GM23248 (cell line): ENCODE measurements around the gene BCL11B. TPM values are rescaled to one million over a fixed set of nuclear protein-coding genes. Genes with fewer than 3 reads are reported as not detected.

Experiments
- DNase-seq: peaks from one replicate; pipeline ENCODE4 v3.0.0-alpha.2; 2015
- H2AFZ ChIP-seq: fragments of 200-600 bp; sonication (generic); 2 replicates; pipeline ENCODE4 v1.6.1; 2016; ENCODE audit warnings: antibody characterized with exemption
- H3F3A ChIP-seq: fragments of 200-600 bp; sonication (generic); 2 replicates; pipeline ENCODE4 v1.6.1; 2016; ENCODE audit warnings: mild to moderate bottlenecking, antibody characterized with exemption, mixed run types; ENCODE audit not compliant: insufficient read depth
- H3K27ac ChIP-seq: fragments of 200-600 bp; sonication (generic); 2 replicates; pipeline ENCODE4 v1.5.1; 2016; ENCODE audit warnings: mild to moderate bottlenecking
- H3K27me3 ChIP-seq: fragments of 200-600 bp; sonication (generic); replicated peaks from 2 replicates; pipeline ENCODE4 v1.6.1; 2016; ENCODE audit warnings: mild to moderate bottlenecking; ENCODE audit not compliant: insufficient read depth
- H3K36me3 ChIP-seq: fragments of 200-600 bp; sonication (generic); 2 replicates; pipeline ENCODE4 v1.6.1; 2016; ENCODE audit warnings: low read depth, mild to moderate bottlenecking
- H3K4me1 ChIP-seq: fragments of 200-600 bp; sonication (generic); 2 replicates; pipeline ENCODE4 v1.6.1; 2016; ENCODE audit warnings: mild to moderate bottlenecking; ENCODE audit not compliant: insufficient read depth
- H3K4me2 ChIP-seq: fragments of 200-600 bp; sonication (generic); one replicate; pipeline ENCODE4 v1.6.1; 2016; ENCODE audit warnings: mild to moderate bottlenecking; ENCODE audit not compliant: unreplicated experiment
- H3K4me3 ChIP-seq: fragments of 200-600 bp; sonication (generic); 2 replicates; pipeline ENCODE4 v1.5.1; 2016; ENCODE audit warnings: mild to moderate bottlenecking
- H3K79me2 ChIP-seq: fragments of 200-600 bp; sonication (generic); 2 replicates; pipeline ENCODE4 v1.6.1; 2016; ENCODE audit warnings: mild to moderate bottlenecking; ENCODE audit not compliant: insufficient read depth
- H3K9ac ChIP-seq: fragments of 200-600 bp; sonication (generic); 2 replicates; pipeline ENCODE4 v1.6.1; 2016; ENCODE audit warnings: mild to moderate bottlenecking
- H3K9me2 ChIP-seq: fragments of 200-600 bp; sonication (generic); 2 replicates; pipeline ENCODE4 v1.6.1; 2016; ENCODE audit warnings: mixed run types, mild to moderate bottlenecking, moderate library complexity; ENCODE audit not compliant: insufficient read depth
- H3K9me3 ChIP-seq: fragments of 200-600 bp; sonication (generic); one replicate; pipeline ENCODE4 v1.6.1; 2017; ENCODE audit warnings: low read depth
- H4K20me1 ChIP-seq: fragments of 200-600 bp; sonication (generic); 2 replicates; pipeline ENCODE4 v1.6.0; 2016; ENCODE audit not compliant: insufficient read depth
- EZH2 ChIP-seq: fragments of 200-600 bp; sonication (generic); IDR thresholded peaks from 2 replicates; pipeline ENCODE4 v1.6.1; 2018; ENCODE audit warnings: antibody characterized with exemption, mild to moderate bottlenecking; ENCODE audit not compliant: insufficient read depth, poor library complexity, severe bottlenecking
- EZH2phosphoT487 ChIP-seq: fragments of 200-600 bp; sonication (generic); IDR thresholded peaks from 2 replicates; pipeline ENCODE4 v1.6.1; 2018; ENCODE audit warnings: antibody characterized with exemption, moderate library complexity, mild to moderate bottlenecking, low read depth; ENCODE audit not compliant: insufficient read depth
- WGBS, 2 experiments: methylation state at CpG; one replicate each; pipeline ENCODE4 v1.1.6; 2015 to 2017; ENCODE audit warnings: low lambda C conversion rate in 2 of 2, low coverage in 1 of 2; ENCODE audit errors: missing lambda C conversion rate in 2 of 2; 5-methylcytosine and 5-hydroxymethylcytosine counted together
- in situ Hi-C: fragments of 300-500 bp; cut with MboI; formaldehyde crosslinking; loops from 2 replicates; pipeline ENCODE4 v1.15.0; 2020
- polyA plus RNA-seq: library from polyadenylated mRNA; unstranded; fragments of >200 nt; fragmentation: Nextera tagmentation; extraction: Ambion mirVana; gene quantifications from 2 replicates; pipeline ENCODE4 v1.2.1, GENCODE V29; 2016
- total RNA-seq: library from RNA; depleted of rRNA; stranded (reverse); fragments of >200 nt; shearing (Covaris generic); gene quantifications from 2 replicates; pipeline ENCODE4 v1.2.3, GENCODE V29; 2014

The BCL11B gene
- total and polyA plus RNA-seq, 2 experiments from 2014 or later = not detected

DNA sequence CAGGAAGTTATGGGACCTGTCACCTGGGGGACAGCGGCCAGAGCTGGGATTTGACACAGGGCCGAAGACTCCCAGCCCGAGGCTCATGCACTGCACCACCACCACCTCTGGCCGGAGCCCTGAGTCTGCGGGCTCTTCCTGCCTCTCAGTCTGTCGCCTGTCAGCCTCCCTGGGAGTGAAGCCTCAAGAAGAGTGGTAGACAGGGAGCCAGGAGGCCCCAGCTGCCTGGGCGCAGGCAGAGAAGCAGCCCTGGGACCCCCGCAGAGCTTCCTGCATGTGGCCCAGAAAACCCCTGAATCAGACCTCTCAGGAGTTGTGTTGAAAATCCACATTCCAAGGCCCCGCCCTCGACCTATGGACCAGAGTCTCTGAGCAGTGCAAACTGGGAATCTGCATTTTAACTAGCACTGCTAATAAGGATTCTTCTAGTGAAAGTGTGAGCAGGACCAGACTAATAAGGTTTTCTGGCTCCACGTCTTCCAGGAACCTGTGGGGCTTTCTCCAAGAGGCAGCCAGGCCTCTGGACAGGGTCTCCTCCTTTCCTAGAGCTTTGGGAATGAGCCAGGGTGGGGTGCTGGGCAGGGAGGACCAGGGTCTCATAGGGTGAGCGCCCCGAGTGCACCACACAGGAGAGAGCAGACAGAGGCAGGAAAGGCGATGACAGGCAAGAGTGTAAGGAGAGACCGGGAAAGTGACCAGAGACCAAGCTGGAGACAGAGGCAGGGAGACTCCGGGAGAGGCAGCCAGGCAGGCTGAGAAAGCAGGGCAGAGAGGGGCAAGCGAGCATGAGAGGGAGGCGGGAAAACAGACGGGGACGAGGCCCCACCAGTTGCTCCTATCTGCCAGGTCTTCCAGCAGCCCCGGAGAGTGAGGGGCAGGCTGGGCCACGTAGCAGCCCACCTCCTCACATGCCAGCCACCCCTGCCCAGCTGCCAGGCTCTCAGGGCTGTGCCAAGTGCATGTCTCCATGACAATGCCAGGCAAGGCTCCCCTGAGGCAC, 112.4 kb downstream of the BCL11B start:
- Histone ChIP-seq H3K4me1 (no peaks in the 10 kb centered on the region), H3K4me3 (no peak overlapping the region), H3K9ac (no peak overlapping the region), H3K27me3 (no peaks in the 10 kb centered on the region), H3K4me2 (no peak overlapping the region), H3K27ac (no peak overlapping the region), H3K9me2 (no peaks in the 10 kb centered on the region), H3F3A (no peaks in the 10 kb centered on the region), H3K9me3 (no peaks in the 10 kb centered on the region), H3K36me3 (no peaks in the 10 kb centered on the region), H3K79me2 (no peaks in the 10 kb centered on the region), H4K20me1 (no peaks in the 10 kb centered on the region), H2AFZ (no peak overlapping the region)
- in situ Hi-C loops = no loop called here
- TF ChIP-seq EZH2phosphoT487 = no peak
- TF ChIP-seq EZH2 = no peak
- no peak for DNase-seq
- 60 to 66% methylated on average over 22 of the region's 22 CpGs for WGBS, 2 experiments

DNA sequence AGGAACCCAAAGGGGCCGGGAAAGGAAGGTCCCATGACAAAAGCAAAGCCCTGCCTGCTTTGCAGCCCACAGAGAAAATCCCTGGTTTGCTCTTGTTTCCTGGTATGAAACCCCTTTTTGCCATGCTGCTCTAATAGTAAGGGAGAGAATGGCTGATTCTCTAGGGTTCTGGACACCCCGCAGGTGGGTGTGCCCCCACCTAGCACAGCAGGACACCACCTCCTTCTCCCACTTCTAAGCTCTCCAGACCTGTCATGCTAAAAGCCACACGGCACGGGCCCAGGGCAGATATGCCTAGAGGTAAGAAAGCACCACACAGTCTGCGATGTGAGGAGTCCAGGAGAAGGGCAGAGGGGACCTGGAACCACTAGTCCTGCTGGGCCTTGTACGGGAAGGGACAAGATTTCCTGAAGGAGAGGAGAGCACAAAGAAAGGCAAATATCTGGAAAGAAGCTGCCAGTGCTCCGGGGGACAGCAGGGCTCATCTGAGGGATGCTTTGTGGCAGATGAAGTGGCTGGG, 113.3 kb downstream of the BCL11B start:
- Histone ChIP-seq H3K4me1 (no peaks in the 10 kb centered on the region), H3F3A (no peaks in the 10 kb centered on the region), H3K9me3 (no peaks in the 10 kb centered on the region), H2AFZ (no peak overlapping the region), H3K79me2 (no peaks in the 10 kb centered on the region), H3K36me3 (no peaks in the 10 kb centered on the region), H3K4me2 (no peak overlapping the region), H3K9me2 (no peaks in the 10 kb centered on the region), H3K27me3 (no peaks in the 10 kb centered on the region), H4K20me1 (no peaks in the 10 kb centered on the region), H3K4me3 (no peak overlapping the region), H3K27ac (no peak overlapping the region), H3K9ac (no peak overlapping the region)
- TF ChIP-seq EZH2 (no peak), EZH2phosphoT487 (no peak)
- no peak for DNase-seq
- in situ Hi-C loops = no loop called here
- 57 to 60% methylated on average over 7 of the region's 7 CpGs for WGBS, 2 experiments

DNA sequence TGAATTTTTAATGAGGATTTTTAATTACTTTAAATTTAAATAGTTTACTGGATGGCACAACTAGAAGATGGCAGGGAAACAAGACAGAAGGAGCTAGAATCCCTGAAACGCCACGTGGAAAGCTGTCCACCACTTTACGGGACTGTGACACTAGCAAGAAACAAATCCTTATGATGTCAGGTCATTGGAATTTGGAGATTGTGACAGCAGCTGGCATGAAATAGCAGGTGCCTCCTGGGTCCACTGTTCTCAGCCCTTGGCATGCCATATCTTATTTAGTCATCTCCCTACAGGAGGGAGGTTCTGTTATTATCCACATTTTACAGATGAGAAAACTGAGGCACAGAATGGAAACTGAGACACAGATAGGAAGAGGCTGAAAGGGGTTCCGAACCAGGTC, 113.8 kb downstream of the BCL11B start:
- Histone ChIP-seq H3F3A (no peaks in the 10 kb centered on the region), H3K36me3 (no peaks in the 10 kb centered on the region), H3K79me2 (no peaks in the 10 kb centered on the region), H3K27ac (no peak overlapping the region), H3K9me3 (no peaks in the 10 kb centered on the region), H3K9me2 (no peaks in the 10 kb centered on the region), H3K27me3 (no peaks in the 10 kb centered on the region), H3K4me1 (no peaks in the 10 kb centered on the region), H3K4me3 (no peak overlapping the region), H3K4me2 (no peak overlapping the region), H2AFZ (no peak overlapping the region), H4K20me1 (no peaks in the 10 kb centered on the region), H3K9ac (no peak overlapping the region)
- no peak for DNase-seq
- TF ChIP-seq EZH2phosphoT487 (no peak), EZH2 (no peak)
- WGBS, 2 experiments = 73 to 78% methylated on average over 4 of the region's 4 CpGs
- in situ Hi-C loops = no loop called here

DNA sequence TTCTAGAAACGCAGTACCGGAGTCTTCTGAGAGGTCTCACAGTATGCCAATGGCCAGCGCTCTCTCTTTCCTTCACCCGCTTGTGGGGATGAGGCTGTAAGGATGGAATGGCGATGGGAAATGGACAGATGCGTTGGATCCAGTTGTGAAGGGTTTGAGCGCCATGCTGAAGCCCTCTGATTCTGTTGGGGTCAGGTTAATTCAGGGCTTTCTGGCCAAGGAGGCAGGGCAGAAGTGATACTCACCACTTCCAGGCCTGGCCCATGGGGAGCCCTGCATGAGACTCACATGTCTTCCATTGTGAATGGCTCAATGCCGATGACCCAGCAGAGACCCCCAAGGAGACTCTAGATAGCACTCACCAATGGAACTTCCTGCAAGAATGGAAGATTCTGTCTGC, 114.3 kb downstream of the BCL11B start:
- TF ChIP-seq EZH2 = no peak
- TF ChIP-seq EZH2phosphoT487 = no peak
- Histone ChIP-seq H3K4me3 (no peak overlapping the region), H3K4me2 (no peak overlapping the region), H3F3A (no peaks in the 10 kb centered on the region), H3K9ac (no peak overlapping the region), H3K9me2 (no peaks in the 10 kb centered on the region), H3K4me1 (no peaks in the 10 kb centered on the region), H3K27me3 (no peaks in the 10 kb centered on the region), H3K36me3 (no peaks in the 10 kb centered on the region), H2AFZ (no peak overlapping the region), H3K79me2 (no peaks in the 10 kb centered on the region), H4K20me1 (no peaks in the 10 kb centered on the region), H3K27ac (no peak overlapping the region), H3K9me3 (no peaks in the 10 kb centered on the region)
- DNase-seq = no peak
- in situ Hi-C loops = no loop called here
- WGBS, 2 experiments = 79 to 88% methylated on average over 8 of the region's 8 CpGs
